Calu3 (cell line): Measurements from ENCODE around the gene C19orf85. TPM values are rescaled to one million over a fixed set of nuclear protein-coding genes. Genes with fewer than 3 reads are reported as not detected.

Experiments used
- BruUV-seq: library from RNA; stranded (reverse); fragments of 400-500 nt; replicated peaks from 2 replicates; lab custom pipeline; 2021; lab: Mats Ljungman, UMichigan
- CTCF ChIA-PET: fragments of 300-600 bp; sonication (Branson Sonifier 250); formaldehyde crosslinking; loops from one replicate; lab custom pipeline; 2022; ENCODE audit warnings: antibody characterized with exemption; lab: Charles Lee
- DNase-seq: peaks from one replicate; pipeline ENCODE4 v3.0.0; 2022
- H3K27ac Mint-ChIP-seq: one replicate; pipeline ENCODE4 v1.8.0; 2022; ENCODE audit warnings: mixed read lengths; ENCODE audit not compliant: unreplicated experiment
- H3K27me3 Mint-ChIP-seq: one replicate; pipeline ENCODE4 v1.8.0; 2022; ENCODE audit warnings: mixed read lengths; ENCODE audit not compliant: unreplicated experiment
- H3K36me3 Mint-ChIP-seq: one replicate; pipeline ENCODE4 v1.8.0; 2022; ENCODE audit warnings: mild to moderate bottlenecking, moderate library complexity, mixed read lengths; ENCODE audit not compliant: insufficient read depth, unreplicated experiment
- H3K4me1 Mint-ChIP-seq: one replicate; pipeline ENCODE4 v1.8.0; 2022; ENCODE audit warnings: mild to moderate bottlenecking, low read depth, mixed read lengths; ENCODE audit not compliant: unreplicated experiment
- H3K4me3 Mint-ChIP-seq: one replicate; pipeline ENCODE4 v1.8.0; 2022; ENCODE audit warnings: mild to moderate bottlenecking, low read depth, moderate library complexity, mixed read lengths; ENCODE audit not compliant: unreplicated experiment
- H3K9me3 Mint-ChIP-seq: one replicate; pipeline ENCODE4 v1.8.0; 2022; ENCODE audit warnings: low read depth, mixed read lengths; ENCODE audit not compliant: unreplicated experiment
- CTCF ChIP-seq: fragments of 200-600 bp; IDR thresholded peaks from one replicate; pipeline ENCODE4 v1.8.0; 2022; ENCODE audit warnings: antibody characterized with exemption; ENCODE audit not compliant: unreplicated experiment
- intact Hi-C: fragments of 100-400 bp; cut with micrococcal nuclease; formaldehyde crosslinking; loops from one replicate; pipeline ENCODE4 v1.10.0; 2022; ENCODE audit not compliant: unreplicated experiment
- total RNA-seq: library from RNA; stranded (reverse); gene quantifications from 2 replicates; pipeline ENCODE4 v1.2.3, GENCODE V29; 2022

C19orf85 gene
- total RNA-seq, 1 experiment from 2014 or later, result not detected

GRCh38 chr19:55455576-55456235, 8.8 kb downstream of the C19orf85 start:
- no peak for DNase-seq
- H3K4me1 Mint-ChIP-seq, result peaks cover 10% of the 10 kb centered on the region
- peaks cover 24% of the 10 kb centered on the region for H3K36me3 Mint-ChIP-seq
- H3K9me3 Mint-ChIP-seq, result no peaks in the 10 kb centered on the region
- H3K27ac Mint-ChIP-seq, result no peak overlapping the region
- no TSS peak for BruUV-seq
- intact Hi-C loops, result no loop called here
- peaks cover 17% of the 10 kb centered on the region for H3K27me3 Mint-ChIP-seq
- H3K4me3 Mint-ChIP-seq, result no peak overlapping the region
- no peak for TF ChIP-seq CTCF
- CTCF ChIA-PET, result no interaction called here

GRCh38 chr19:55454787-55455243, 9.7 kb downstream of the C19orf85 start:
- CTCF ChIA-PET, result interaction anchor here (1.1 kb wide), 1 partner anchor 13 kb away, joined by 3 read pairs; no protein-coding TSS in a partner anchor
- Mint-ChIP-seq H3K4me3 (no peak overlapping the region), H3K4me1 (peaks cover under 1% of the 10 kb centered on the region), H3K27ac (no peak overlapping the region), H3K36me3 (peaks cover 17% of the 10 kb centered on the region), H3K27me3 (peaks cover 17% of the 10 kb centered on the region), H3K9me3 (no peaks in the 10 kb centered on the region)
- peak; percentile 86 for TF ChIP-seq CTCF
- peak; percentile 70 for DNase-seq
- intact Hi-C loops, result no loop called here
- no TSS peak for BruUV-seq

- Mint-ChIP-seq H3K9me3 (no peaks in the 10 kb centered on the region), H3K27ac (peak overlapping the region; percentile 30), H3K4me1 (no peaks in the 10 kb centered on the region), H3K27me3 (peaks cover 17% of the 10 kb centered on the region), H3K36me3 (peaks cover 16% of the 10 kb centered on the region), H3K4me3 (no peak overlapping the region)
- no peak for TF ChIP-seq CTCF
- CTCF ChIA-PET, result interaction anchor here (0.6 to 1.1 kb wide), 2 partner anchors 14 to 253 kb away, joined by 3 read pairs; no protein-coding TSS in a partner anchor
- no TSS peak for BruUV-seq
- DNase-seq, result no peak
- intact Hi-C loops, result no loop called here
Observed at GRCh38 chr19:55453511-55454260, 10.9 kb downstream of the C19orf85 start.

- H3K27me3 Mint-ChIP-seq, result peaks cover 17% of the 10 kb centered on the region
- no peak overlapping the region for H3K4me3 Mint-ChIP-seq
- intact Hi-C loops, result no loop called here
- peak; percentile 44 for TF ChIP-seq CTCF
- BruUV-seq, result no TSS peak
- H3K4me1 Mint-ChIP-seq, result no peaks in the 10 kb centered on the region
- H3K9me3 Mint-ChIP-seq, result no peaks in the 10 kb centered on the region
- H3K27ac Mint-ChIP-seq, result peak overlapping the region; percentile 30
- H3K36me3 Mint-ChIP-seq, result peaks cover 16% of the 10 kb centered on the region
- CTCF ChIA-PET, result interaction anchor here (0.6 kb wide), 1 partner anchor 252 kb away, joined by 3 read pairs; no protein-coding TSS in a partner anchor
- no peak for DNase-seq
Observed at GRCh38 chr19:55452749-55453346, 11.7 kb downstream of the C19orf85 start.
